RWPE1 (cell line): ENCODE measurements around the gene MAGI1.

ENCODE experiments used
- CTCF ChIA-PET: fragments of 350-600 bp; sonication (Branson Sonifier 250); formaldehyde crosslinking; extraction: SDS; loops from one replicate; lab custom pipeline; 2021; lab: Yijun Ruan, JAX
- POLR2A ChIA-PET: fragments of 400-600 bp; formaldehyde crosslinking; extraction: SDS; loops from one replicate; lab custom pipeline; 2020; ENCODE audit warnings: antibody characterized with exemption; ENCODE audit not compliant: low non-redundant PET; lab: Yijun Ruan, JAX
- DNase-seq: peaks from one replicate; pipeline ENCODE4 v3.0.0; 2012; ENCODE audit warnings: low spot score
- H3K27ac ChIP-seq: fragments of 450-650 bp; 2 replicates; pipeline ENCODE4 v1.5.1; 2017
- CTCF ChIP-seq: fragments of 450-650 bp; conservative IDR thresholded peaks from 2 replicates; pipeline ENCODE4 v1.5.1; 2017; ENCODE audit warnings: low read depth, mild to moderate bottlenecking

MAGI1 gene

GRCh38 chr3:65318231-65318630, 720.5 kb downstream of the MAGI1 start:
- H3K27ac ChIP-seq = no peak overlapping the region
- TF ChIP-seq CTCF = no peak
- CTCF ChIA-PET = no interaction called here
- no peak for DNase-seq
- POLR2A ChIA-PET = no interaction called here

GRCh38 chr3:65314916-65315315, 723.8 kb downstream of the MAGI1 start:
- POLR2A ChIA-PET = no interaction called here
- no peak for TF ChIP-seq CTCF
- no peak overlapping the region for H3K27ac ChIP-seq
- CTCF ChIA-PET = no interaction called here
- DNase-seq = no peak

- CTCF ChIA-PET = no interaction called here
- TF ChIP-seq CTCF = no peak
- POLR2A ChIA-PET = no interaction called here
- DNase-seq = no peak
- no peak overlapping the region for H3K27ac ChIP-seq
Observed at GRCh38 chr3:65314269-65314668, 724.4 kb downstream of the MAGI1 start.

- TF ChIP-seq CTCF = no peak
- POLR2A ChIA-PET = no interaction called here
- DNase-seq = no peak
- CTCF ChIA-PET = no interaction called here
- H3K27ac ChIP-seq = no peak overlapping the region
Observed at GRCh38 chr3:65313666-65314065, 725.1 kb downstream of the MAGI1 start.

- CTCF ChIA-PET = no interaction called here
- TF ChIP-seq CTCF = no peak
Observed at GRCh38 chr3:65305836-65306235, 732.9 kb downstream of the MAGI1 start.

More at GRCh38 chr3:65305836-65306235, 732.9 kb downstream of the MAGI1 start:
- DNase-seq = no peak
- POLR2A ChIA-PET = no interaction called here
- H3K27ac ChIP-seq = no peak overlapping the region
